SHP77 (cell line): ENCODE measurements around the gene PCP4.

Experiments
- DNase-seq, 2 experiments: peaks; one replicate each; lab custom pipeline; 2025; lab: John Stamatoyannopoulos, UW

Gene PCP4

GRCh38 chr21:39923476-39923875 lies 56.2 kb downstream of the PCP4 start:
- DNase-seq, result no peak

DNA sequence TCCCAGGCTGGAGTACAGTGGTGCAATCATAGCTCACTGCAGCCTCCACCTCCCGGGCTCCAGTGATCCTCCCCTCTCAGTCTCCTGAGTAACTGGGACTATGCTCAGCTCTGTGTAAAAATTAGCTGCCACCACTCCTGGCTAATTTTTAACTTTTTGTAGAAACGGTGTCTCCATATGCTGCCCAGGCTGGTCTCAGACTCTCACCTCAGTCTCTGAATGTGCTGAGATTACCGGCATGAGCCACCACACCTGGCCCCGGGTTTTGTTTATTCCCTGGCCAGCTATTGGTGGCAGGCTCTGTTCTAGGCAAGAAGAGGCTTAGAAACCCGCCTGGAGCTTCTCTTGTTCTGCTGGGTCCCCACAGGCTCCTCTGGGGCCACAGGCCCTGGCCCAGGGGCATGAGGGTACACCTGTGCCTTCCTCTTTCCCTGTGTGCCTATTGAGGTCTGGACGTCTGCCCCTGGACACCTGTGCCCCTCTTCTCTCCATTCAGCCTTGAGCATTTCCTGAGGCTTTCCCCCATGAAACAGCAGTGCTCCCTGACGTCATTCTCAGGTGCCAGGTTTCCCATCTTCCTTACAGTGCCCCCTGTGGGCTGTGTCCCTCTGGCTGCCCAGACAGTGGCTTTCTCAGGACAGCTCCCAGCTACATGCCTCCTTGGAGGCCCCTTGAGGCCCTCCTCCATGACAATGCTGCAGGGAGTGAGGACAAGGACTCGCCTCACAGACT lies 57.5 kb downstream of the PCP4 start:
- DNase-seq, result no peak

DNA sequence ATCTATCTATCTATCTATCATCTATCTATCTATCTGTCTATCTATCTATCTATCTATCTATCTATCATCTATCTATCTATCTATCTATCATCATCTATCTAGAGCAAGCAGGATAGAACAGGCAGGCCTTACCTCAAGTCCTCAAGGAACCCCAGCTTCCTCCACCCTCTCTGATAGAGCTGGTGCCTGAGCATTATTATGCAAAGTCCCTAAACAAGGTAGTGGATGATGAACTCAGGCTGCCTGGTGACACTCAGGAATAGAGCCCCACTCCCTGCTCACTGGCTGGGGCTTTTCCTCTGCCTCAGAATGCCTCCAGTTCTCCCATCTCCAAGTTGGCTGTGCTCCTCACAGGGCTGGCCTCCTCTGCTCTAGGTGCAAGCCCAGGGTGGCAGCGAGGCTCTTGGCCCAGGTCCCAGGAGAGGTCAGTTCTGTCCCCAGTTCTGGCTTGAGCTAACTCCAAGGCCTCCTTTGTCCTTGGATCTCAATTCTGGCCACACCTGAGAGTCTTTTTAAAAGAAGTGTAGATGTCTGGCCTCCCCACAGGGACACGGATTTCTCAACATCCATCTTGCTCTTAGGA lies 60.2 kb downstream of the PCP4 start:
- no peak for DNase-seq

DNA sequence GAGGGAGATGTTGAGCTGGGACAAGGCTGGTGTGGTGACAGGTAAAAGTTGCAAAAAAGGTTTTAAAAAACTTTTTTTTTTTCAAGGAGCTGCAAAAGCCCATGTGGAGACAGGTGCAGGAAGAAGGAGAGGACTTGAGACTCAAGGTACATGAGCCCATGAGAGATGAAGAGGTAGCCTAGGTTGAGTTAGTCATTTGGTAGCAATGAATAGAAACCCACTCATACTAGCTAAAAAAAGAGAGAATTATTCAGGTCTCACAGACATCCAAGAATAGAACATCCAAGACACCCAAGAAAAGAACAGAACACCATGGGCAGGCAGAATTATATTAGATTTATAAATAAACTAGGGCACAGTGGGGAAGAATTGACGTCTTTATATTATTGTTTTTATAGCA lies 65.1 kb downstream of the PCP4 start:
- DNase-seq, result no peak

- DNase-seq, result no peak
These were observed 67.7 kb downstream of the PCP4 start for GRCh38 chr21:39934895-39935294.

GRCh38 chr21:39935716-39936115 lies 68.5 kb downstream of the PCP4 start:
- no peak for DNase-seq

DNA sequence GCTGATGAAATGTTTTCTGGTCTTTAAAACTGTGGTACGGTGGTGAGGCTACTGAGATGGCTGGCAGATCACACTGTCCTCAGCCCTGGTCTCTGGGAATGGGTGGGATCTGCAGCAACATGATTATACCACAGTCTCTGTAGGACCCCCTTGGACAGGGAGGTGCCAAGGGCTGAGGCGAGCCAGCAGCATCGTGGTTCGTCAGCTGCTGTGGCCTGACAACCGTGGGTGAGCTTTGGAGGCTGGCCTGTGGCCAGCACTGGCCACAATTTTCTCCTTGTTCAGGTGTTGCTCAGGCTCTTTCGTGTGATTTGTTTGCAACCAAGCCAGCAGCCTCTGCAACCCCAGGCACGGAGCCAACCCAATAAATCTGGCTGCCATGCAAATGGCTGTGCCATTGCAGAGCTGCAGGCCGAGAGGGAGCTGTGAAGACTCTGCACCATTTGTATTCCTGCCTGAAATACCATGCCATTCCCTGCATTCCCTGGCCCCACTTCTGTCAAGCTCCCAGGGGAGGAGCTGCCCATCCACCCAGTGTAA lies 70.9 kb downstream of the PCP4 start:
- DNase-seq, result peak; percentile 45 to 75

DNA sequence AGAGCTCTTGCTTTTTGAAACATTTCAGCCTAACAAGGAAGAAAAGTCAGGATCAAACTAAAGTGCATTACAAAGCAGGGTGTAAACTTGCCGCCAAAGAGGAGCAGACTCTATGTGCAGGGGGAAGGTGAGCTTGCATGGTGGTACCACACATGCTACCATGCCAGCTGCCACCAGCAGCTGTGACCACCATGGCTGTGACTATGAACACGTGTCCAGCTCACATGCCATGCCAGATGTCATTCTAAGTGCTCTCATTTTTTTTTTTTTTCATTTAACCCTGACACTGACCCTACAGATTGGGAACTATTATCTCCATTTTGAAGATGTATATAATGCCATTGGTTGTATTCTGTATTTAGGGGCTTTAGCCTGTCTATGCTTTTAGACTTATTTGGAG lies 79.0 kb downstream of the PCP4 start:
- DNase-seq, result no peak

DNA sequence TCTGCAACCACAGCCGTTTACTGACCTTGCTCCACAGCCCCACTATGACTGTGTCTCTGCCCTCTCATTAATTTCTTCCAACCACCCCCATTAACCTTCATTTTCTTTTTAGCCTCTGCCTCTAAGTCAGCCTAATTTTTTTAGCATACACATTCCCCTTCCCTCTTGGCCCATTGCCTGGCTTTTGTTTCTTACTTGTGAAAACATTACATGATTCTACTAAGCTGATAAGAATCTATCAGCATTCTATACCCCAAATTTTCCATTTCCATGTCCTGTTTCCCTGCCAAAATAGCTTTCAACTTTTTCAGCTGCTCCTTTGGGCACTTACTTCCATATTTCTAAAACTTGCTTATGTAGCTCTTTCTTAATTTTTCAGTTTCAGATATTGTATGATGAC lies 79.8 kb downstream of the PCP4 start:
- no peak for DNase-seq

DNA sequence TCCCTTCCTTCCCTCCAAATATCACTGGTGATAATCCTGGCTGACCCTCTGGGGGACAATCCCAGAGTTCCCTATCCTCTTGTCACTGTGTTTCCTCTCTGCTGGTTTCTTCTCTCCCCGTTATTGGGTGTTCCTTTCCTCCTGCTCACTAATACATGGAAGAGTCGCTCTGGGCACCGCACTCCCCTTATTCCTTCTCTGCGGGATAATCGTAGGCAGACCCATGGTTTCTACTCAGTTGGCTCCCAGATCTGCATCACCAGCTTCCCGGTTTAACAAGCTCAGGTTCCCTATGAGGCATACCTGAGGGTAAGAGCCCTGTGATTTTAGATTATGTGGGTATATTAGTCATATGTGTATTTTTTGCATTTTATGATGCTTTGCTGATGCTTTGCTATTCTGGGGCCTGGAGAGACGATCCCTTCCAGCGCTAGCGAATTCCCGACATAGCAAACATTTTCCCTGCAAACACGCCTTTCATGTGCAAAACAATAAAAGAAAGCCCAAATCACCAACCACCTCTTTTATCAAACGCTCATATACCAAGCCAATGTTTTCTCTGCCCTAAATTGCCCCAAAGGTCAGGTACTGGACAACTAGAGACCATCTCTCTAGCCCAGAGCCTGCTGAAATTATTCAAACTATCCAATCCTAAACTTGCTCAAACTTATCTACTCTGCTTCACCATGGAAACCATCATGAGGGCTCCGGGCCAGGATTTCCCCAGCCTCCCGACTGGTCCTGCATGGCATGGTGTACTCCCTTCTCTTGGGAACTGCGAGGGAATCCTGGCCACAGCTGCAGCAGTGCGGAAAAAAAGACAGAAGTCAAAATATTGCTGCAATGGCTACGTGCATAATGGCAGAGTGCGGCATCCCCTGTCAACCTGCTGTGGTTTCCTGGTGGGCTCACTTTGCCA lies 84.2 kb downstream of the PCP4 start:
- no peak for DNase-seq

GRCh38 chr21:39952265-39952664 lies 85.0 kb downstream of the PCP4 start:
- DNase-seq, result no peak

GRCh38 chr21:39954570-39954969 lies 87.3 kb downstream of the PCP4 start:
- peak in 1 of 2 experiments; percentile 15 for DNase-seq

GRCh38 chr21:39955326-39955725 lies 88.1 kb downstream of the PCP4 start:
- DNase-seq, result no peak

GRCh38 chr21:39956586-39956985 lies 89.3 kb downstream of the PCP4 start:
- no peak for DNase-seq

GRCh38 chr21:39958731-39959130 lies 91.5 kb downstream of the PCP4 start:
- DNase-seq, result no peak

DNA sequence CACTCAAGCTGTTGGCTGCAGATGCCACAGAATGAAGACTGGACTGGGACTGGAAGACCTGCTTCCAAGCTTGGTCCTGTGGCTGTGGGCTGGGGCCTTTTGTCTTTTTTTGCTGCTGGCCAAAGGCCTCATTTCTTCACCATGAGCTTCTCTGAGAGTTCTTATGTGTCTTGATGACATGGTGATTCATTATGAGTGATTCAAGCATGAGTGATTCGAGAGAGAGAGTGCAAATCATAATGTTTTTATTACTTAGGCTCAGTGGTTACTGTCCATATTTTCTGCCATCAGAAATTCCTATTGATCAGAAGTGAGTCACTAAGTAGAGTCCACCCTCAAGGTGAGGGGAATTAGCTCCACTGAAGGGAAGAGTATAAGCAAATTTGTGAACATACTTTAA lies 94.0 kb downstream of the PCP4 start:
- no peak for DNase-seq

GRCh38 chr21:39965026-39965425 lies 97.8 kb downstream of the PCP4 start:
- DNase-seq, result no peak

DNA sequence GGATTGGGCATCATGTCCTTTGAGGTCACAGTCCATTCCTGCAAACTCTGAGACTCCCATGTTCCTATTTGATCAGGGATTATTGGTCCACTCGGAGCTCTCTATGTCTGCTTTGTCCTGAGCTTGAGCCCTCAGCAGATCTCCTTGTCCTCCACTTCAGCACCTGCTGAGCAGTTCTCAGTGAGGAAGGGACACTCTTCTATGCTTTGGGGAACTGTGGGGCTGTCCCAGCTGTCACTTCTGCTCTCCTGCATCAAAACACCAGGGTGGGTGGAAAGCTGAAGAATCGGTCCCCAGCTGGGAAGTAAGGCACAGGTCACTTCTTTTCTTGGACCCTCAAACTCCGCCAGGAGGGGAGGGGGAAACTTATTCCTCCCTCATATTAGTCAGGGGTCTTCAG lies 99.5 kb downstream of the PCP4 start:
- no peak for DNase-seq

GRCh38 chr21:39968010-39968409 lies 100.8 kb downstream of the PCP4 start:
- DNase-seq, result no peak

DNA sequence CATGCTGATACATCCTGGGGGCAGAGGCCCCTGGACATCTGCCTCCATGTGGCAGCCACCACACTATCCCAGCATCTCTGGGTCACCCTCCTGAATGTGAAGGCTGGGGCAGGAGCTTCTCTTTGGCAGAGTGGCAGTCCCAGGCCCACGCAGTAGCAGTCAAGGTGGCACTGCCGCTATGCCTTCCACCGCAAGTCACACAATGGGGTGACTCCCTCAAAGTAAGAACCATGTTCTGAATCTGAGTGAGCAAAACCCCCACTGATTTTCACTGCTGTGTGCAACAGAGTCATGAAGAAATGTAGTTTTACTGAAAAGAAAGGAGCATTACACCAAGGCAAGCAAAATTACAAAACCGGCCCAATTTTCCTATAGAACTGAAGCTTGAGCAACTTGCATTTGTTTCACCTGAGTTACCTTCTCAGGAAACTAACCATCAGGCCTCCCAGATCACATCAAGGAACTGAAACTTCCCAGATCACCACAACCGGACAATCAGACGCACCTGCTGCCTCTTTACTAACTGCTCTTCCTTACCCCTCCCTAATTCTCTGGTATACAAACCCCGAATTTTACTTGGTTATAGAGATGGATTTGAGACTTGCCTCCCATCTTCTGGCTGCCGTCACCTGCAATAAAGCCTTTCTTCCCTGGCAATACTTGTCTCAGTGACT lies 102.6 kb downstream of the PCP4 start:
- no peak for DNase-seq

GRCh38 chr21:39971956-39972355 lies 104.7 kb downstream of the PCP4 start:
- DNase-seq, result no peak

DNA sequence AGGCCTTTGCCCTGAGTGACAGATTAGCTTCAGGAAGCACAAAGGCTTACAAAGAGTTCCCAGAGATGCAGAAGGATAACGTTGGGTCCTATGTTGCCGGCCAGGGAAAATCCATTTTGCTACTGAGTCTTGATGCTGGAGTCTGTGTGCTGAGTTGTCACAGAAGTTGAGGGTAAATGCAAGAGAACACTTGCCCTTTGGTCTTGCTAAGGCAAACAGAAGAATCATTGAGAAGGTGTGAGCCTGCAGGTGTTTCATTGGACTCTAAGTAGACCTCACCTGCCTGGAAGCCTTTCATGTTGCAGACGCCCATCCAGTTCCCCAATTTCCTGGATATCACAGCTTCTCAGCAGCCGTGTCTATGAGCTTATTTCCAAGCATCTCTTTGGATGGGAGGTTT lies 105.2 kb downstream of the PCP4 start:
- no peak for DNase-seq
